NB4 (cell line): Measurements from ENCODE around the gene RMI2.

ENCODE experiments used
- POLR2A ChIP-seq: IDR thresholded peaks from 2 replicates; pipeline ENCODE4 v1.6.1; 2011; ENCODE audit warnings: mild to moderate bottlenecking; ENCODE audit not compliant: insufficient read length; ENCODE audit errors: extremely low read depth
- TF ChIP-seq, protein P1 (sequence below): IDR thresholded peaks from one replicate; pipeline ENCODE4 v1.5.1; 2012; ENCODE audit warnings: low read depth, low read length

DNA sequence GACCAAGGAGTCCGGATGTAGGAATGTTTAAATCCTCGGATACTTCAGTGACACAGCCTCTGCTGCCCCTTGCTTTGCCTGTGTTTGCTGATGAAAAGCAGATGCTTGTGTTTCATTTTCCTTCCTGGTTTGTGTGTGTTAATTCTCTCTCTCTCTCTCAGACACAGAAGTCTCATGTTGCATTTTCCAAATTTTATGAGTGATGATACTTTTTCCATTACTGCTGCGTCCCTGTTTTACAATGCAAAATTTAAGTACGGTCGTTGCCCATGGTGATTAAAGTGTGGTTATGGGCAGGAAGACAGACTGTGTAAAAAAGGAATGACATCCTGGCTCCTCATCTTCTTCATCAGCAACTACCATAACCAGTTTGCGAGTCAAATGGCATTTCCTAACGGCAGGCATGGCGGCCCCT lies 5.7 kb downstream of the RMI2 start:
- TF ChIP-seq, protein P1, sequence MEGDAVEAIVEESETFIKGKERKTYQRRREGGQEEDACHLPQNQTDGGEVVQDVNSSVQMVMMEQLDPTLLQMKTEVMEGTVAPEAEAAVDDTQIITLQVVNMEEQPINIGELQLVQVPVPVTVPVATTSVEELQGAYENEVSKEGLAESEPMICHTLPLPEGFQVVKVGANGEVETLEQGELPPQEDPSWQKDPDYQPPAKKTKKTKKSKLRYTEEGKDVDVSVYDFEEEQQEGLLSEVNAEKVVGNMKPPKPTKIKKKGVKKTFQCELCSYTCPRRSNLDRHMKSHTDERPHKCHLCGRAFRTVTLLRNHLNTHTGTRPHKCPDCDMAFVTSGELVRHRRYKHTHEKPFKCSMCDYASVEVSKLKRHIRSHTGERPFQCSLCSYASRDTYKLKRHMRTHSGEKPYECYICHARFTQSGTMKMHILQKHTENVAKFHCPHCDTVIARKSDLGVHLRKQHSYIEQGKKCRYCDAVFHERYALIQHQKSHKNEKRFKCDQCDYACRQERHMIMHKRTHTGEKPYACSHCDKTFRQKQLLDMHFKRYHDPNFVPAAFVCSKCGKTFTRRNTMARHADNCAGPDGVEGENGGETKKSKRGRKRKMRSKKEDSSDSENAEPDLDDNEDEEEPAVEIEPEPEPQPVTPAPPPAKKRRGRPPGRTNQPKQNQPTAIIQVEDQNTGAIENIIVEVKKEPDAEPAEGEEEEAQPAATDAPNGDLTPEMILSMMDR, result no peak
- TF ChIP-seq POLR2A, result no peak
